Erythroblast (primary cell): ENCODE data around the gene CD226.
A peak's percentile ranks its signal among the peaks of the same experiment; 100 is the strongest.

Experiments
- DNase-seq, 2 experiments: peaks; one replicate each; lab custom pipeline; 2025; lab: John Stamatoyannopoulos, UW
- GATA1 ChIP-seq: IDR thresholded peaks from 2 replicates; pipeline ENCODE4 v1.6.1; 2011; ENCODE audit warnings: low read depth, mild to moderate bottlenecking, control low read depth, low read length, moderate library complexity
- POLR2A ChIP-seq: IDR thresholded peaks from 2 replicates; pipeline ENCODE4 v1.6.1; 2011; ENCODE audit warnings: mild to moderate bottlenecking, low read length

The CD226 gene

GRCh38 chr18:69947361-69948133 lies at the start of gene CD226:
CD226 (minus strand) TSS chr18:69947873; CDS start chr18:69947406, 467 bp downstream.
- TF ChIP-seq POLR2A (no peak), GATA1 (no peak)
- no peak for DNase-seq

- DNase-seq = no peak
- TF ChIP-seq GATA1 (no peak), POLR2A (no peak)
These were observed 49.5 kb upstream of the CD226 start for GRCh38 chr18:69996951-69997798.

- no peak for DNase-seq
- TF ChIP-seq POLR2A (no peak), GATA1 (no peak)
These were observed 48.7 kb upstream of the CD226 start for GRCh38 chr18:69996417-69996816.

GRCh38 chr18:69995774-69996173 lies 48.1 kb upstream of the CD226 start:
- DNase-seq = no peak
- TF ChIP-seq POLR2A (no peak), GATA1 (no peak)

- TF ChIP-seq POLR2A = no peak
- TF ChIP-seq GATA1 = no peak
- no peak for DNase-seq
These were observed 45.1 kb upstream of the CD226 start for GRCh38 chr18:69992776-69993175.

- no peak for DNase-seq
- TF ChIP-seq GATA1 = no peak
These were observed 40.2 kb upstream of the CD226 start for GRCh38 chr18:69987870-69988269.

GRCh38 chr18:69985239-69985638 lies 37.6 kb upstream of the CD226 start:
- TF ChIP-seq POLR2A = no peak

GRCh38 chr18:69982417-69982816 lies 34.7 kb upstream of the CD226 start:
- TF ChIP-seq POLR2A (no peak), GATA1 (no peak)
- DNase-seq = no peak

More at GRCh38 chr18:69985239-69985638, 37.6 kb upstream of the CD226 start:
- DNase-seq = no peak

- TF ChIP-seq GATA1 (no peak), POLR2A (no peak)
- DNase-seq = no peak
These were observed 34.3 kb upstream of the CD226 start for GRCh38 chr18:69981948-69982347.

- no peak for TF ChIP-seq GATA1
- TF ChIP-seq POLR2A = no peak
- no peak for DNase-seq
These were observed 33.5 kb upstream of the CD226 start for GRCh38 chr18:69980982-69981804.

- peak; percentile 36 to 76 for DNase-seq
- TF ChIP-seq GATA1 = no peak
These were observed 32.8 kb upstream of the CD226 start for GRCh38 chr18:69980509-69980908.

- no peak for DNase-seq
- TF ChIP-seq POLR2A (no peak), GATA1 (no peak)
These were observed 31.4 kb upstream of the CD226 start for GRCh38 chr18:69978732-69979715.

GRCh38 chr18:69975294-69975693 lies 27.6 kb upstream of the CD226 start:
- DNase-seq = peak; percentile 65 to 79
